Natural killer cell (primary cell): ENCODE measurements around the gene CFAP92. TPM values are rescaled to one million over a fixed set of nuclear protein-coding genes. Genes with fewer than 3 reads are reported as not detected.

Experiments
- ATAC-seq, 3 donors: fragments of 150-1000 bp in 2 of 3; fragments of 200-7000 bp in 1 of 3; cut with Tn5 transposase; 1 replicate in 1 of 3; 2 replicates in 2 of 3; pipeline ENCODE4 v1.10.0; 2021; ENCODE audit warnings: mild to moderate bottlenecking in 2 of 3, moderate library complexity in 2 of 3
- DNase-seq, 2 donors: peaks; one replicate each; pipeline versions ENCODE4 v3.0.0 to v3.0.0-alpha.2; 2013 to 2021; ENCODE audit warnings: mixed read lengths in 1 of 2
- H3K27ac ChIP-seq: one replicate; pipeline ENCODE4 v1.5.1; 2013; ENCODE audit warnings: mild to moderate bottlenecking, low read length
- H3K27me3 ChIP-seq: one replicate; pipeline ENCODE4 v1.6.1; 2013; ENCODE audit warnings: low read length; ENCODE audit not compliant: control insufficient read depth, insufficient read depth
- H3K36me3 ChIP-seq: one replicate; pipeline ENCODE4 v1.6.1; 2013; ENCODE audit warnings: low read length; ENCODE audit not compliant: control insufficient read depth, insufficient read depth
- H3K4me1 ChIP-seq: one replicate; pipeline ENCODE4 v1.6.1; 2013; ENCODE audit warnings: low read length; ENCODE audit not compliant: control insufficient read depth, insufficient read depth
- H3K4me3 ChIP-seq: one replicate; pipeline ENCODE4 v1.5.1; 2013; ENCODE audit warnings: low read length
- H3K9me3 ChIP-seq: one replicate; pipeline ENCODE4 v1.6.1; 2013; ENCODE audit warnings: low read length; ENCODE audit not compliant: control insufficient read depth, insufficient read depth
- H3K27ac Mint-ChIP-seq, 2 donors: one replicate each; pipeline ENCODE4 v1.8.0; 2022; ENCODE audit warnings: mild to moderate bottlenecking in 2 of 2, mixed read lengths in 2 of 2, moderate library complexity in 1 of 2
- H3K27me3 Mint-ChIP-seq, 2 donors: one replicate each; pipeline ENCODE4 v1.8.0; 2022; ENCODE audit warnings: low read depth in 2 of 2, mixed read lengths in 2 of 2
- H3K36me3 Mint-ChIP-seq: one replicate; pipeline ENCODE4 v1.8.0; 2022; ENCODE audit warnings: mixed read lengths
- H3K4me1 Mint-ChIP-seq, 2 donors: one replicate each; pipeline ENCODE4 v1.8.0; 2022; ENCODE audit warnings: mixed read lengths in 2 of 2
- H3K4me3 Mint-ChIP-seq: one replicate; pipeline ENCODE4 v1.8.0; 2022; ENCODE audit warnings: mild to moderate bottlenecking, moderate library complexity, mixed read lengths
- H3K9me3 Mint-ChIP-seq, 2 donors: one replicate each; pipeline ENCODE4 v1.8.0; 2022; ENCODE audit warnings: mixed read lengths in 2 of 2
- WGBS: methylation state at CpG from one replicate; pipeline ENCODE4 v1.1.7; 2013; ENCODE audit warnings: missing lambda C conversion rate; ENCODE audit not compliant: insufficient coverage; 5-methylcytosine and 5-hydroxymethylcytosine counted together
- intact Hi-C: fragments of 100-400 bp; cut with micrococcal nuclease; formaldehyde crosslinking; loops from one replicate; pipeline ENCODE4 v1.14.2; 2022
- total RNA-seq, 4 donors: library from RNA; stranded (reverse); fragments of 120-200 nt in 1 of 4; gene quantifications; one replicate each; pipeline versions ENCODE4 v1.2.3 to v1.2.4, GENCODE V29; 2013 to 2022
- TF ChIP-seq, protein P1 (sequence below): fragments of 200-600 bp; IDR thresholded peaks from one replicate; pipeline ENCODE4 v1.8.0; 2022; ENCODE audit warnings: antibody characterized with exemption

The CFAP92 gene
- total RNA-seq, 3 donors from 2014 or later (not counting 1 experiment from before 2014, with no cell fraction given): 0.26 to 0.43 (median 0.41) TPM

GRCh38 chr3:128873244-128874022, 120.4 kb downstream of the CFAP92 start:
- intact Hi-C loops: no loop called here
- DNase-seq (no peak), ATAC-seq (no peak)
- Mint-ChIP-seq H3K9me3 (no peaks in the 10 kb centered on the region), H3K4me1 (peaks cover 10 to 18% of the 10 kb centered on the region in 2 donors), H3K36me3 (no peaks in the 10 kb centered on the region), H3K4me3 (no peak overlapping the region), H3K27ac (no peak overlapping the region), H3K27me3 (peaks cover 12 to 16% of the 10 kb centered on the region in 2 donors)
- no peak overlapping the region for H3K4me3 ChIP-seq
- no peaks in the 10 kb centered on the region for H3K27me3 ChIP-seq
- H3K4me1 ChIP-seq: peaks cover 7% of the 10 kb centered on the region
- TF ChIP-seq, protein P1, sequence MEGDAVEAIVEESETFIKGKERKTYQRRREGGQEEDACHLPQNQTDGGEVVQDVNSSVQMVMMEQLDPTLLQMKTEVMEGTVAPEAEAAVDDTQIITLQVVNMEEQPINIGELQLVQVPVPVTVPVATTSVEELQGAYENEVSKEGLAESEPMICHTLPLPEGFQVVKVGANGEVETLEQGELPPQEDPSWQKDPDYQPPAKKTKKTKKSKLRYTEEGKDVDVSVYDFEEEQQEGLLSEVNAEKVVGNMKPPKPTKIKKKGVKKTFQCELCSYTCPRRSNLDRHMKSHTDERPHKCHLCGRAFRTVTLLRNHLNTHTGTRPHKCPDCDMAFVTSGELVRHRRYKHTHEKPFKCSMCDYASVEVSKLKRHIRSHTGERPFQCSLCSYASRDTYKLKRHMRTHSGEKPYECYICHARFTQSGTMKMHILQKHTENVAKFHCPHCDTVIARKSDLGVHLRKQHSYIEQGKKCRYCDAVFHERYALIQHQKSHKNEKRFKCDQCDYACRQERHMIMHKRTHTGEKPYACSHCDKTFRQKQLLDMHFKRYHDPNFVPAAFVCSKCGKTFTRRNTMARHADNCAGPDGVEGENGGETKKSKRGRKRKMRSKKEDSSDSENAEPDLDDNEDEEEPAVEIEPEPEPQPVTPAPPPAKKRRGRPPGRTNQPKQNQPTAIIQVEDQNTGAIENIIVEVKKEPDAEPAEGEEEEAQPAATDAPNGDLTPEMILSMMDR: no peak
- WGBS: 83% methylated on average over 8 of the region's 8 CpGs
- H3K27ac ChIP-seq: no peak overlapping the region
- H3K9me3 ChIP-seq: no peaks in the 10 kb centered on the region
- H3K36me3 ChIP-seq: no peaks in the 10 kb centered on the region

GRCh38 chr3:128872744-128873143, 121.1 kb downstream of the CFAP92 start:
- WGBS: 90% methylated on average over 8 of the region's 8 CpGs
- no peaks in the 10 kb centered on the region for H3K36me3 Mint-ChIP-seq
- no peak overlapping the region for H3K27ac Mint-ChIP-seq
- DNase-seq: no peak
- no peaks in the 10 kb centered on the region for H3K9me3 Mint-ChIP-seq
- TF ChIP-seq, protein P1: no peak
- peaks cover under 1% of the 10 kb centered on the region for H3K4me1 ChIP-seq
- peaks cover 12 to 16% of the 10 kb centered on the region in 2 donors for H3K27me3 Mint-ChIP-seq
- H3K4me3 Mint-ChIP-seq: no peak overlapping the region
- ATAC-seq: no peak
- intact Hi-C loops: no loop called here
- no peaks in the 10 kb centered on the region for H3K36me3 ChIP-seq
- peaks cover 3 to 11% of the 10 kb centered on the region in 2 donors for H3K4me1 Mint-ChIP-seq
- no peak overlapping the region for H3K27ac ChIP-seq
- H3K27me3 ChIP-seq: no peaks in the 10 kb centered on the region
- no peak overlapping the region for H3K4me3 ChIP-seq
- H3K9me3 ChIP-seq: no peaks in the 10 kb centered on the region

DNA sequence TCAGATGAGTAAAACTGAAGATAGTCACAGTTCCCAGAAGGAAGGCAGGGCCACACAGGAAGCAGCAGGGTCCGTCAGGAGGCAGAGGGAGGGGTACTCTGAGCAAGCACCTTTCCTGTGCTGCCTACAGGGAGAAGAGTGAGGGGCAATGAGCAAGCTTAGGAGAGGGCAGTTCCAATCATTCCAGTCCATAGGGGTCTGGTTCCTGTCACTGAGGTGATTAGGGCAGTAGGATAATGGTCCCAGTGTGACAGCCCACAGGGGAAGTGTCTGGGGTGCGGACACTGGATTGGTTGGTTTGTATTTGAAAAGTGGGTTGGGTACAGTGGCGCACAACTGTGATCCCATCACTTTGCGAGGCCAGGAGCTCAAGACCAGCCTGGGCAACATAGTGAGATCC, 121.6 kb downstream of the CFAP92 start:
- intact Hi-C loops: no loop called here

More for the DNA sequence above, 121.6 kb downstream of the CFAP92 start:
- Mint-ChIP-seq H3K9me3 (no peaks in the 10 kb centered on the region), H3K27ac (no peak overlapping the region), H3K27me3 (peaks cover 12 to 16% of the 10 kb centered on the region in 2 donors), H3K36me3 (no peaks in the 10 kb centered on the region), H3K4me3 (no peak overlapping the region), H3K4me1 (peaks cover 0 to 8% of the 10 kb centered on the region in 2 donors)
- DNase-seq: no peak
- no peaks in the 10 kb centered on the region for H3K27me3 ChIP-seq
- no peak for ATAC-seq
- TF ChIP-seq, protein P1: no peak
- no peaks in the 10 kb centered on the region for H3K9me3 ChIP-seq
- no peaks in the 10 kb centered on the region for H3K36me3 ChIP-seq
- H3K27ac ChIP-seq: no peak overlapping the region
- H3K4me3 ChIP-seq: no peak overlapping the region
- no peaks in the 10 kb centered on the region for H3K4me1 ChIP-seq
- WGBS: 84% methylated on average over 4 of the region's 4 CpGs
